PC-9 (cell line): Measurements from ENCODE around the gene PITX1. TPM values are rescaled to one million over a fixed set of nuclear protein-coding genes. Genes with fewer than 3 reads are reported as not detected.

Source experiments
- BruUV-seq: library from RNA; stranded (reverse); fragments of 400-500 nt; replicated peaks from 2 replicates; lab custom pipeline; 2021; lab: Mats Ljungman, UMichigan
- CTCF ChIA-PET: fragments of 300-600 bp; sonication (Branson Sonifier 250); formaldehyde crosslinking; loops from one replicate; lab custom pipeline; 2022; ENCODE audit warnings: antibody characterized with exemption; lab: Charles Lee
- POLR2A ChIA-PET: fragments of 300-600 bp; sonication (Branson Sonifier 250); formaldehyde crosslinking; loops from one replicate; lab custom pipeline; 2022; ENCODE audit warnings: antibody characterized with exemption; ENCODE audit not compliant: unreplicated experiment; lab: Charles Lee
- DNase-seq, 2 experiments: peaks; one replicate each; pipeline versions ENCODE4 v3.0.0 to v3.0.0-alpha.2; 2015 to 2022; ENCODE audit warnings: mixed read lengths in 1 of 2
- H2AFZ ChIP-seq: fragments of 200-600 bp; sonication (generic); 2 replicates; pipeline ENCODE4 v1.8.1; 2017; ENCODE audit warnings: antibody characterized with exemption
- H3F3A ChIP-seq: fragments of 200-600 bp; sonication (generic); 2 replicates; pipeline ENCODE4 v1.8.1; 2017; ENCODE audit warnings: antibody characterized with exemption, mild to moderate bottlenecking, low read depth; ENCODE audit not compliant: insufficient read depth
- H3K27ac ChIP-seq: fragments of 200-600 bp; sonication (generic); 2 replicates; pipeline ENCODE4 v1.6.1; 2016; ENCODE audit warnings: mixed run types
- H3K27me3 ChIP-seq: fragments of 200-600 bp; sonication (generic); 2 replicates; pipeline ENCODE4 v1.6.1; 2016; ENCODE audit warnings: low read depth, mixed run types; ENCODE audit not compliant: insufficient read depth
- H3K36me3 ChIP-seq: fragments of 200-600 bp; sonication (generic); 2 replicates; pipeline ENCODE4 v1.6.1; 2016; ENCODE audit warnings: low read depth, mixed run types
- H3K4me1 ChIP-seq: fragments of 200-600 bp; sonication (generic); replicated peaks from 2 replicates; pipeline ENCODE4 v1.6.1; 2016; ENCODE audit warnings: mixed run types; ENCODE audit not compliant: insufficient read depth
- H3K4me2 ChIP-seq: fragments of 200-600 bp; sonication (generic); 2 replicates; pipeline ENCODE4 v1.6.1; 2017; ENCODE audit warnings: mixed run types
- H3K4me3 ChIP-seq: fragments of 200-600 bp; sonication (generic); 2 replicates; pipeline ENCODE4 v1.6.1; 2016; ENCODE audit warnings: mixed run types
- H3K79me2 ChIP-seq: fragments of 200-600 bp; sonication (generic); 2 replicates; pipeline ENCODE4 v1.6.1; 2017; ENCODE audit warnings: low read depth, mixed run types
- H3K9me2 ChIP-seq: fragments of 200-600 bp; sonication (generic); 2 replicates; pipeline ENCODE4 v1.8.1; 2017; ENCODE audit warnings: mild to moderate bottlenecking; ENCODE audit not compliant: insufficient read depth
- H3K9me3 ChIP-seq: fragments of 200-600 bp; sonication (generic); 2 replicates; pipeline ENCODE4 v1.8.1; 2016; ENCODE audit warnings: low read depth; ENCODE audit not compliant: insufficient read depth
- H4K20me1 ChIP-seq: fragments of 200-600 bp; sonication (generic); 2 replicates; pipeline ENCODE4 v1.8.1; 2017; ENCODE audit not compliant: insufficient read depth
- EZH2 ChIP-seq: fragments of 200-600 bp; sonication (generic); IDR thresholded peaks from 2 replicates; pipeline ENCODE4 v1.8.0; 2017; ENCODE audit warnings: antibody characterized with exemption, low read depth
- intact Hi-C: fragments of 100-400 bp; cut with micrococcal nuclease; formaldehyde crosslinking; loops from one replicate; pipeline ENCODE4 v1.10.0; 2022; ENCODE audit not compliant: unreplicated experiment
- total RNA-seq: library from RNA; stranded (reverse); gene quantifications from 2 replicates; pipeline ENCODE4 v1.2.3, GENCODE V29; 2021
- TF ChIP-seq, protein P1 (sequence below): fragments of 200-600 bp; sonication (generic); conservative IDR thresholded peaks from 2 replicates; pipeline ENCODE4 v1.6.1; 2017; ENCODE audit warnings: mixed run types, antibody characterized with exemption, mild to moderate bottlenecking, moderate library complexity

The PITX1 gene
- total RNA-seq, 1 experiment from 2014 or later: 27.8 TPM

- POLR2A ChIA-PET: no interaction called here
- intact Hi-C loops: no loop called here
- H3K4me1 ChIP-seq: peaks cover 17% of the 10 kb centered on the region
- CTCF ChIA-PET: no interaction called here
- H3K27ac ChIP-seq: no peak overlapping the region
- no peak for DNase-seq
- no peak overlapping the region for H3K4me3 ChIP-seq
- H2AFZ ChIP-seq: no peak overlapping the region
- TF ChIP-seq, protein P1, sequence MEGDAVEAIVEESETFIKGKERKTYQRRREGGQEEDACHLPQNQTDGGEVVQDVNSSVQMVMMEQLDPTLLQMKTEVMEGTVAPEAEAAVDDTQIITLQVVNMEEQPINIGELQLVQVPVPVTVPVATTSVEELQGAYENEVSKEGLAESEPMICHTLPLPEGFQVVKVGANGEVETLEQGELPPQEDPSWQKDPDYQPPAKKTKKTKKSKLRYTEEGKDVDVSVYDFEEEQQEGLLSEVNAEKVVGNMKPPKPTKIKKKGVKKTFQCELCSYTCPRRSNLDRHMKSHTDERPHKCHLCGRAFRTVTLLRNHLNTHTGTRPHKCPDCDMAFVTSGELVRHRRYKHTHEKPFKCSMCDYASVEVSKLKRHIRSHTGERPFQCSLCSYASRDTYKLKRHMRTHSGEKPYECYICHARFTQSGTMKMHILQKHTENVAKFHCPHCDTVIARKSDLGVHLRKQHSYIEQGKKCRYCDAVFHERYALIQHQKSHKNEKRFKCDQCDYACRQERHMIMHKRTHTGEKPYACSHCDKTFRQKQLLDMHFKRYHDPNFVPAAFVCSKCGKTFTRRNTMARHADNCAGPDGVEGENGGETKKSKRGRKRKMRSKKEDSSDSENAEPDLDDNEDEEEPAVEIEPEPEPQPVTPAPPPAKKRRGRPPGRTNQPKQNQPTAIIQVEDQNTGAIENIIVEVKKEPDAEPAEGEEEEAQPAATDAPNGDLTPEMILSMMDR: no peak
- H3K79me2 ChIP-seq: peaks cover 41% of the 10 kb centered on the region
- no peaks in the 10 kb centered on the region for H3K9me2 ChIP-seq
- H3K4me2 ChIP-seq: no peak overlapping the region
- no TSS peak for BruUV-seq
- no peaks in the 10 kb centered on the region for H3K9me3 ChIP-seq
- H4K20me1 ChIP-seq: no peaks in the 10 kb centered on the region
- no peaks in the 10 kb centered on the region for H3K36me3 ChIP-seq
- no peaks in the 10 kb centered on the region for H3K27me3 ChIP-seq
- peaks cover 3% of the 10 kb centered on the region; the same call in 1 of the 2 replicates for H3F3A ChIP-seq
Measured at GRCh38 chr5:135027697-135028615, 6.1 kb downstream of the PITX1 start.

DNA sequence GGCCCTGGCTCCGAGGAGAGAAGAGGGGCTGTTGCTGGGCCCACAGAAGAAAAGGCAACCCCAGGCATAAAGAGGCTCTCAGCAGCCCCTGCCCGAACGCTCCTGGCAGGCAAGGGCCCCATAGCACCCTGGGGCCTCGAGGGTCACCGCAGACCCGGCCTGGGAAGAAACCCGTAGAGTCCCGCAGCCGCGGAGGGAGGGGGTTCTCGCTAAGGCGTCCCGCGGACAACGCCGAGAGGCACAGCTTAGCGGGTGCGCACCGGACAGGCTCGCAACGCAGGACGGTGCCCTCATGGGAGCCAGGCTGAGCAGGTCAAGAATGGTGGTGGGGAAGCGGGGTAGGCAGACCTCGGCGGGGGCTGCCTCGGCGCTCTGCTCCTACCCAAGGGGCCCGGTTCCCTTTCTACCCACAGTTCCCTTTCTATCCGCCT, 6.7 kb downstream of the PITX1 start:
- no peak for DNase-seq
- Histone ChIP-seq H3K27ac (no peak overlapping the region), H3K4me2 (no peak overlapping the region), H3K9me3 (no peaks in the 10 kb centered on the region), H3K9me2 (no peaks in the 10 kb centered on the region), H3K4me3 (no peak overlapping the region), H3K79me2 (peaks cover 35% of the 10 kb centered on the region), H3K27me3 (no peaks in the 10 kb centered on the region), H4K20me1 (no peaks in the 10 kb centered on the region), H3F3A (peaks cover 3% of the 10 kb centered on the region; the same call in 1 of the 2 replicates), H3K4me1 (peaks cover 17% of the 10 kb centered on the region), H2AFZ (no peak overlapping the region), H3K36me3 (no peaks in the 10 kb centered on the region)
- TF ChIP-seq, protein P1: no peak
- TF ChIP-seq EZH2: no peak
- ChIA-PET POLR2A (no interaction called here), CTCF (no interaction called here)
- intact Hi-C loops: no loop called here
- BruUV-seq: no TSS peak

GRCh38 chr5:135026645-135027265, 7.3 kb downstream of the PITX1 start:
- Histone ChIP-seq H3K9me3 (no peaks in the 10 kb centered on the region), H4K20me1 (no peaks in the 10 kb centered on the region), H2AFZ (no peak overlapping the region), H3K4me2 (no peak overlapping the region), H3K9me2 (no peaks in the 10 kb centered on the region), H3K27me3 (no peaks in the 10 kb centered on the region), H3K36me3 (no peaks in the 10 kb centered on the region), H3K4me1 (peaks cover 15% of the 10 kb centered on the region), H3K79me2 (peaks cover 29% of the 10 kb centered on the region), H3K4me3 (no peak overlapping the region), H3K27ac (no peak overlapping the region), H3F3A (peaks cover 3% of the 10 kb centered on the region; the same call in 1 of the 2 replicates)
- TF ChIP-seq EZH2: no peak
- TF ChIP-seq, protein P1: no peak
- POLR2A ChIA-PET: no interaction called here
- intact Hi-C loops: no loop called here
- CTCF ChIA-PET: interaction anchor here (0.6 kb wide), 1 partner anchor 152 kb away, joined by 15 read pairs; no protein-coding TSS in a partner anchor
- no TSS peak for BruUV-seq
- no peak for DNase-seq
